Measurements from ENCODE around the gene PKIG.
"Not testable (repeated sequence)": the region's sequence is repeated elsewhere in the genome, so short reads cannot be mapped to it uniquely, and the experiment has no call there.

PKIG gene

DNA sequence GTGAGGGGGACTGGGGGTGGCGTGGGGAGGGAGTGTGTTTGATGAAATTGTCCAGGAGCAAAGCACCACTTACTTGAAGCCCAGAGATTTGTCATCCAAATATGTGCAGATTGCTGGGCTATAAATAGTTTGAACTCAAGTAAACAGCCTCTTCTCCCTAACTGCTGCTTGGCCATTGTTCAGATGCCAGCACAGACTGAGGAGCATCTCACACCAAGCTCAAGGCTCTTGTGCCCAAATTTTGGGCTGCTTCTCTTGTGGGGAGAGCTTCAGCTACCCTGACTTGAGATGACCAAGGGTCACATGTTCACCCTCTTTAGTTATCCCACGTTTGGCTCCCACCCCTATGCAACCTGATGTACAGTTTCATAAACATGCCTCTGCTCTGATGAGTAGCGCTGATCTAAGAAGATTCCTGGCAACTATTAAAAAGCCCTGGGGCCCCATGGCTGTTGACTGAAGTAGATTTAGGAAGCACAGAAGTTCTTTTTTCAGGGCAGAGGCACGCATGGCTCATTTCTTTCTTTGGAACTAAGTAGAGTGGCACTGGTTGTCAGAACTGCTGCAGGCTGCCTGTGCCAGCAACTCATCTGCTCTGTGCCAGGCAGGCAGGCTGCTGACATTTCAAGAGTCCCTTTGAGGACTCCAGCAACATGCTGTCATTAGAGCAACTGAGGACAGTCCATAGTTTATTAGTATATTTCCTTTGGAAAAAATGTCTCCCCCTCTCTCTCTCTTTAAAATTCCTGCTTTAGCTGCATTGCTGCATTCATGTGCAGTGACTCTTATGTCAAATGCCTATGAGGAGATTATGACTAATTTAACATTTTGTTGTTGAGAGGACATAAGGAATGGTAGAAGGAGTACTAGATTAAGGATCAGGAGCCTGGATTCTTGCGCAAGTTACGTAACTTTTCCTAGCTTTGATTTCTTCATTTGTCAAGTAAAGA is 9.6 kb upstream of the PKIG start:
- DNase-seq, result no peak

DNA sequence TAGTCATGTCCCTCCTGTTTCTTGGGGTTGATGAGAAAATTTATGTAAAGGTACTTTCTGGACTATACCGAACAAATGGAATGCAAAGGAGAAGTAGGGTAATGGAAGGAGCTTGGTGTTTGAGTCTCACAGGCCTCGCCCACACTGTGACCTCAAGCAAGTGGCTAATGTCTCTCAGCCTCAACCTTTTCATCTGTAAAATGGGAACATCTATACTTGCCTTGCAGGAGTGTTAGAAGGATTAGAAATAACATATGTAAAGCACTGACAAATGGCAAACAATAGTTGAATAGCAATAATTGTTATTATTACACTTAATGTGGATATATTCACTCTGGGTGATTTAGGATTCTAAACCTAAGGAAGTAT is 8.9 kb upstream of the PKIG start:
- DNase-seq, result no peak

DNA sequence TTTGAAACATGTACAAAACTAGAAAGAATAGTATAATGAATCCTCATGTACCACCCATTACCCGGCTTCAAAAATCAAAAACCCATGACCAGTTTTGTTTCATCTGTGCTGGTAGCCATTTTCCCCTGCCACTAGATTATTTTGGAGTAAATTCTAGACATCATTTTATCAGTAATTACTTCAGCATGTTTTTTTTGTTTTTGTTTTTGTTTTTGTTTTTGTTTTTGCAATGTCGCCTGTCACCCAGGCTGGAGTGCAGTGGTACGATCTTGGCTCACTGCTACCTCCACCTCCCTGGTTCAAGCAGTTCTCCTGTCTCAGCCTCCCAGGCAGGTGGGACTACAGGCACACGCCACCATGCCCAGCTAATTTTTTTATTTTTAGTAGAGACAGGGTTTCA is 8.0 kb upstream of the PKIG start:
- DNase-seq, result no peak

DNA sequence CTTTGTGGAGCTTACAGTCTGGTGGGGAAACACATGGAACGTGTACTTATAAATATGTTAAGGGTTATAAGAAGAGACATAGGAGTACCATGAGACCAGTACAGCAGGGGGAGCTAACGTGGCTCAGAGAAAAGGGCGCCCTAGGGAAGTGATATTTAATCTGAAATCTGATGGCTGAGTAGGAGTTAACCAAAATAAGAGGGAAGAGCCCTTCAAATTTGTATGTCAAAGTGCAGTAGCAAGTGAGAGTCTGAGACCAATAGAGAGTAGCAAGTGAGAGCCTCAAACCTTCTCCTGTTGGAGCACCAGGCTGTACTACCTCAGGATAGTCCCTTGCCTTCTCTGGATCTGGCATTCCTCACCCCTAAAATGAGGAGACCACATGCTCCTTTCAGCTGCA is 6.1 kb upstream of the PKIG start:
- DNase-seq, result no peak

DNA sequence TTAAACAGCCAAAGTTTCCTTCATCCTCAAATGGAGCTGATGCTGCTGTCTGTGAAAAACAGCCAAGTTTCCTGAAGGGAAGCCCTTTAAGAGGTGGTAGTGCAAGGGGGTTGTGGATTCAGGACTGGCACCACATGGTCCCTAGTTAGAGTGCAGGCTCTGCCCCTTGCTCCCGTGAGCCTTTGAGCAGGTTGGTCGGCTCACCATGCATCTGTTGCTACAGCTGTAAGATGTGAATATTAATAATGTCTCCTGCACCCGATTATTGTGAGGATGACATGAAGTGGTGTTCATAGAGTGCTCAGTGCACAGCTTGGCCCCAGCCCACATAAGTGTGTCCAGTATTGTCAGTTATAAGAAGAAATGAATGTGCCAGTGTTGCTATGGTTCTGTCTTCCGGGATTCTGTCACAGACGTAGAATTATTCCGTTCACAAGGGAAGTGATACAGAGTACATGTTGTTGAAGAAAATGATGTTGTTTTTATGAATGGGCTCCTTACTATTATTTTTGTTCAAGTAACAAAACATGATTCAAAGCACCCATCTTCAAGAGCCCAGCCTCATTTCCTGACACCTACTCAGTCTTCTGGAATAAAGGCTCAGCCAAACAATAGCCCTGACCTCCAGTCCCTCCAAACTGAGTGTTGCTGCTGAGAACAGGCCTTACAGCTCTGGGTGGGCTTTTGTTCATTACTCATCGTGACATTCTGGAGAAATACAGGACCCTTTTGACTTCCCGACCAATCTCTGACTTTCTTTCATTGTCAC is 2.9 kb upstream of the PKIG start:
- no peak for DNase-seq

DNA sequence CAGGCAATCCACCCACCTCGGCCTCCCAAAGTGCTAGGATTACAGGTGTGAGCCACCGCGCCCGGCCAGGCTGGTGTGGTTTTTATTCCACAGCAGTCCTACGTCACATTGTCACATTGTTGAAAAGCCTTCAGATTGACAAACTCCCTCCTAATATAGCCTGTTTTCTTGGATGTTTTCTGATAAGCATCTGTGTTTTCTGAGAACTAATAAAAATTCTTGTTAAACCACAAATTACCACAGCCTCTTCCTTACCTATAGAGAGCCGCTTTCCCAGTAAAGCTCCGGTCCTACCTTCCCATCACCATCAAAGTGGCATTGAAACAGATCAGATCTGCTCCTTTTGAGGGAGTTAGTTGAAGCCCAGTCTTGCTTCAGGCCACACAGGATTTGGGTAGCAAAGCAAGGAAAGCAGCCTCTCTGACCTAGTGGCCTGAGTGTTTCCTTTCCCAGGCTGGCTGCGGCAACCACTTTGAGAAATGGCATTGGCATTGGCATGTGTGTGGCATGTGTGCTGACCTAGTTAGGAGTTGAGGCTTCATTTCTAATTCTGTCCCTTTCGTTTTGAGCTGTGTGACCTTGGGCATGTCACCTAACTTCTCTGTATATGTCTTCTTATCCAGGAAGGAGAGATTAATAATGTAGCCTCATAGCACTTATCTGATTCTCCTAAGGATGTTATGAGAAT is 1.7 kb upstream of the PKIG start:
- no peak for DNase-seq

DNA sequence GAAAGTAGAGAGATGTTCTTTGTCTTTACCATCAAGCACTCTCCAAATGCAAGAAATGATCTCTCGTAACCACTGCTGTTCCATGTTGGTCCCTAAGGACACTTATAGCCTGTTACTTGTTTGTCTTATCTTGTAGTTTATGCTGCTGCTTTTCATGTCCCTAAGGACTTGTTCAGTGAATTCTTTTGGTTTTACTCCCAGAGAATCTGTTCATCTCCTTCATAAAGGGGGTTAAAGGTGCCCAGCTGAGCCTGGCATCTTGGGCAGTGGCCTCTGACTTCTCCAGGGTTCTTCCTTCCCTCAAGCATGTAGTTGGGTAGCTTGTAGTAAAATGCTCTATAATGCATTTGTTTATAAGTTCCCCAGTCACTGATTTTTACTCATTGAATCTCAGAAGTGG is 864 bp upstream of the PKIG start:
- no peak for DNase-seq

DNA sequence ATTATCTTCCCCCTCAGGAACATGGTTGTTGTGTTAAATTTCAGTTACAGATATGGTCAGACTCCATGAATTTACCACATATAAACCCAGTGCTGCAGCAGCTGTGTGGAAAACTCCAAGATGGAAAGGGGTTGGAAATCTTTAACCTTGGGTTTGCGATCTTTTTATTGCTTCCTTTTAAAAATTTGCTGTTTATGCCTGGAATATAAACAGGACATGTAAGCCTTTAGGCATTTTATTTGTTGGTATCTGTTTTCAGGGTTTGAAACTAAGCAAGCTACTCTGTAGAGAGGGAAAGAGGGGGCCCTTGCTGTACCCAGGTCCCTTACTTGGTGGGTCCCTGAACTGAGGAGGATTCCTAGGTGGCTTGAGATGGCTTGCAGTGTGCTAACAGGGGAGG is 778 bp downstream of the PKIG start:
- no peak for DNase-seq

DNA sequence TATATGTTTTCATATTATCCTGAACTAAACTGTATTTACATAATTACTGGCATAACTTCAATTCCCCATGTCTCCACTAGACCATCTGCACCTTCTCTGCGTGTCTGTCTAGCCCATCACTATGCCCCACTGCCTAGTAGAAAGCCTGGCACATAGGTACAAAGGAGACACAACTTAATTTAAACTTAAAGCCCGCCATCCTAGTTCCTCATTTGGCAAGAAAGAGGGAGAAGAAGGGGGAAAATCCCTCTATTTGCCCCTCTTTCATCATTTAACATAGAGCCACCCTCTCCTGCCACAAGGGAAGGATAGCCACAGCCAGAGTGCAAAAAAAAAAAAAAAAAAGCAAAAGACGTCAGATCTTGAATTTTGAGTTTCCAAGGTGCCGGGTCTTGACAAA is 1.8 kb downstream of the PKIG start:
- DNase-seq, result no peak

DNA sequence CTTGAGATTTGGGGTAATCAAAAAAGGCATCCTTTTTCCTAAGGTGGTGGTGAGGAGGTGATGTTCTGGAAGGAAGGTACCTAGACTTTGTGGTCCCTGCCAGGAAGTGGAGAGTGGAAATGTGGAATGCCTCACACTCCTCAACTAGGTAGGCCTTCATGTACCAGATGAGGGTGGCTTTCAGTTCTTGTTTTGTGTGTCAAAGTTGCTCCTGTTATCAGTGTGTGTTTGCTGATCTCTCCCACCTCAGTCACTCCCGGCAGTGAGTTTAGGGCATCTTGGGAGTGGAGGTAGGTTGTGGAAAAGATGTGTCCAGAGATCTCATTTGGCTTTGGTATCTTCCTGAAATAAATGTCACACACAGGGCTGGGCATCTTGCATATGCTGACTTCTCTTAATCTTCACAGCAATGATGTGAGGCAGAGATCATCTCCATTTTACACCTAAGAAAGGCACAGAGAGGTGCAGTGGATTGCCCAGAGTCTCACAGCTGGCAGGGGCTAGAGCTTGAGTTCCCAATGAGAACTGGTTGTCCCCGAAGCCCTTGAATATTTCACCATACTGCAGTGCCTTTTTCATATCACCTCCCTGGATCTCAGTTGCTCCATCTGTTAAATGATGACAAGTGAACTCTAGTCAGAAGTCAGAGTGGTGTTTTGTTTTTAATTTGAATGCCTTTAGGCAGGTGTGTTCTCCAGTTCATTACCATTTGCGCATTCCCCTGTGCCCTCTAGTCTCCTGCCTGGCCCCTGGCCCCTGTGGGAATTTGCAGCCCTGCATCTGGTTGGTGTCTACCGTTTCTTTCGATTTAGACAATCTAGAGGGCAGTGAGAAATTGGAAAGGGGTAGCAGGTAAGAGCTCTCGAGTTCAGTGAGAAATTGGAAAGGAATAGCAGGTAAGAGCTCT is 2.9 kb downstream of the PKIG start:
- no peak for DNase-seq

DNA sequence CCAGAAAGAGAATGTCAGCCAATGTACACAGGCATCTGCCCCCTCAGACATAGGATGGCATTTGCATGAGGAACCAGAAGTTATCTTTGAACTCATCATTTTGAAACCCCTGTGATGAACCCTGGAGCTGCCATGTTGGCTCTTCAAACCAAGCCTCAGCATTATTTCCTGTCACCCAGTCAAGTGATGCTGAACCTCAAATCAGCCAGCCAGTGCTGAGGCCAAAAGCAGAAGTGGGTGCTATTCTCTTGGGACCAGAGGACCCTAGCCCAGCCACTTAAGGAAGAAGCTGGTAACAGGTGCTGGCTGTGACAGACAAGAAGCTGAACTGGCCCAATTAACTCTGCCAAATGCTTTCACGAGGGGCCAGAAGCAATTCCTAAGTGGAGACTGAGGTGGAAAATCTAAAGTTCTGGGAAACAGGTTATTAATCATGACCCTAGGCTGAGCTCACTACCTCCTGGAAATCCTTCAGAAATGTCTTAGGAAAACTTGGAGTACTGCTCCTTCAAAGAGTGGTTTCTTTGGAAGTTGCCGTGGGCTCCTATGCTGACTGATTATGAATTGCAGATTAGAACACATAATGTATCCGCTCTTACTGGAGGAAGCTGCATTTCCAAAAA is 4.0 kb downstream of the PKIG start:
- DNase-seq, result no peak

DNA sequence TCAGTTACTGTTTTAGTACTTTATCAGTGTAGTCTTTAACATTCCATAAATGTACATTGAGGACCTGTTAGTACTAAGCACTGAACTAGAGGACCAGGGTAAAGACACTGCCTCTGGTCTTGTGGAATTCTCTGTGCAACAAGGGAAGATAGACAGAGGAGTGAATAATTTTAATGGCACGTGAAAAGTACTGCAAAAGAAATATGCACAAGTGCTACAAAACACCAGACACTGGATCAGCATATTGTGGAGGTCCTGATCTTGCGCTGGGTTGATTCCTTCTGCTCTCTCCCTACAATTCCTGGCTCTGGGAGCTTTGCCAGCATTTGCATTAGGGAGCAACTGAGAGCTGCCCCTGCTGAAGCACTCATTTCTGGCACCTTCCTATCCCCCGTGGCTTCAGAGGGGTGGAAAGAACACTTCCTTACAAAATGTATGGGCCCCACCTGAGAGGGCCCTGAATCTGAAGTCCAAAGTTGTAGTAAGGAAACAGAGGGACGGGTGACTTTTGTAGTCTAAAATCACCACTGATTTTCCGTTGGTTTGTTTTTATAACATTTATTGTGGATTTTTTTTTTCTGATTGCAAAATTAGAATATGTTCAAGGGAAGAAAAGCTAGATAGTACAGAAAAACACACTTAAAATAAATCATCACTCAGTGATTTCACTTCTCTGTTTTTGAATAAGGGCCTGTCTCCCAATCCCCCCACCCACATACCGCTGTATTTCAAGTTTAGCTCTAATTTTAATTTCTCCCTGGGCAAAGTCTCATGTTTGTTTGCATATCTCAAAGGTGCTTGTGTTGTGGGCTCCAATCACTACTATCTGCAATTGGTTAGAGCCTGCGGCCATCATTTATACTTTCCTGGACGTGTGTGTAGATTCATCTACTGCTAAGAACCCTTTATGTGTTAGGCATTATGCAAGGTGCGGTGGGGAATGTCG is 4.9 kb downstream of the PKIG start:
- DNase-seq, result no peak

DNA sequence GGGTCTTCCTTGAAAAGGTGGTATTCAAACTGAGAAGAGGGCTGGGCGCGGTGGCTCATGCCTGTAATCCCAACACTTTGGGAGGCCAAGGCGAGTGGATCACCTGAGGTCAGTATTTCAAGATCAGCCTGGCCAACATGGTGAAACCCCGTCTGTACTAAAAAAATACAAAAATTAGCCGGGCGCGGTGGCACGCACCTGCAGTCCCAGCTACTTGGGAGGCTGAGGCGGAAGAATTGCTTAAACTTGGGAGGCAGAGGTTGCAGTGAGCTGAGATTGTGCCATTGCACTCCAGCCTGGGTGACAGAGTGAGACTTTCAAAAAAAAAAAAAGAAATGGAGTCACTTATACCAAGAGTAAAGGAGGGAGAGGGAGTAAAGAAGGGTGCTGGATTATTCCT is 5.9 kb downstream of the PKIG start:
- DNase-seq, result not testable (repeated sequence)

DNA sequence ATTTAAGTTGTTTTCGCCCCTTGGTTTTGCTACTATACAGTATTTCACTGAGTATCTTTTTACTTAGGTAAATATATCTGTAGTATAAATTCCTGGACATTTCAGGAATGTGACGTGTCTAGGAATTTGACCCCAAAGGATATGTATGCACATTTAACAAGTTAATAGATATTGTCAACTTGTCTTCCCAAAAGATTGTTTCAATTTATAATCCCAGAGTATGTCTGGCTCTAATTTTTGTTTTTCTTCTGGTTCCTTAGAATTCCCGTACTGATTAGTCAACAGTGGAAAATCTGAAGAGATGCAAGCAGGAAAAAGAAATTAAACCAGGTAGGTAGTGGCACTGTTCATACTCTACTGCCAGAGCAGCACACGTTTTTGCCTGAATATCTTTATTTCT is 7.2 kb downstream of the PKIG start:
- DNase-seq, result no peak

DNA sequence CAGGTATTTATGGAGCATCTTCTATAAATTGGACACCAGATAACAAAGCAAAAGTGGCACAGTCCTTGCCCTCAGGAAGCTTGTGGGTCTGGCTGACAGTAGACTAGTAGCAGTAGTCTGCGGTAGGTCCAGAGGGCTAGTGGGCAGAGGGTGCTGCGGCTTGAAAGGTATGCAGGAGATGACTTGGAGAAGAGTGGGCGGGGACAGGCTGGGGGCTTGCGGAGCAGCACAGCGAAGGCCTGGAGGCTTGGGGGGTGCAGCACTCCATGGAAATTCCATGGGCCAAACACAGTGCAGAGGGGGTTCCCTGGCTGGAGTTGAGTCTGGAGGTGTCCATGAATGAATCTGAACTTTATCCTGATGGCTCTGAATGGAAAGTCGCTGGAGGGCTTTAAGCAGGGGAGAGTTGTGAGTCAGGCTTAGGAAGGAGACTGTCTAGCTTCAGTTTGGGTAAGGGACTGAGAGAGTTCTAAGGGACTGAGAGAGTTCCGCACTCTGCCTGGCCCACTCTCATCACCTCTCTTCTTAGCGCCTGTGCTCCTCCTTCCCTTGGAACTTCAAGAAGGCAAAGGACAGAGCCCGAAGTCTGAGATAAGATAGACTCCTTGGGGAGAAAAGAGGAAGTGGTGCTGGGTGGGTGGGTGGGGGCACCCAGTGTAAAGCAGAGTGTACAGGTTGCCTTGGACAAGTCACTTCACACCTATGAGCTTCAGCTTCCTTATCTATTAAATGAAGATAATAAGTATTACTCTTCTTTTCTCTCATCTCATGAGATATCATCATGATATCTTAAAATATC is 8.8 kb downstream of the PKIG start:
- DNase-seq, result no peak

DNA sequence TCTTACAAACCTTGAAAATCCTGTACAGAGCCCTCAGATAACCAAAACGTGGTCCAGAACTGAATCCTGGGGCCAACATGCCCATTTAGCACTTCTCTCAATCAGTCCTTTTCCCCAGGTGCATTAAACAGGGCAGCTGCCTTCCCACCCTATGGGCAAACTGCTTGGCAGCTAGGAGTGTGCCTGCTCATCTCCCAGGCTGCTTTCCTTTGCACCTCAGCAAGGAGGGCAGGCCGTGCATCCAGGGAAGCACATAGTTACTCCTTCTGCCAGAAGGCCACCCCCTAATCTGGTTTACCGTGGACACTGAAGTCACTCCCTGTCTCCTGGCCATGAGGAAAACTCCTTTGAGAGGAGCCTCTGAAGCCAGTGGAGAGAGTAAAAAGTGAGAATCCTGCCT is 10.0 kb downstream of the PKIG start:
- no peak for DNase-seq

DNA sequence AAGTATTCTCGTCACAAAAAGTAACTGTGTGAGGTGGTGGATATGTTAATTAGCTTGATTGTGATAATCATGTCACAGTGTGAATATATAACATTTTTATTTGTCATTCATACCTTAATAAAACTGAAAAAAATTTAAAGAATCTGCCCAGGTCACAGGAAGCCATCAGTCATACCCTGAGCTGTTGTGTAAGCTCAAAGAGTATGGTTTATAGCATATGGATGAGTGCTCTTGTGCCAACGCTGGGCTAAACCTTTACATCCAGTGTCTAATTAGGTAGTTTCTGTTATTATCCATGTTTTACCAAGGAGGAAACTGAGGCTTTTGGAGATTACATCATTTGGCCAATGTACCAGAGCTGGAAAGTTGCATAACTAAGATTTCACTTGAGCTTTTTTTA is 11.4 kb downstream of the PKIG start:
- DNase-seq, result no peak

DNA sequence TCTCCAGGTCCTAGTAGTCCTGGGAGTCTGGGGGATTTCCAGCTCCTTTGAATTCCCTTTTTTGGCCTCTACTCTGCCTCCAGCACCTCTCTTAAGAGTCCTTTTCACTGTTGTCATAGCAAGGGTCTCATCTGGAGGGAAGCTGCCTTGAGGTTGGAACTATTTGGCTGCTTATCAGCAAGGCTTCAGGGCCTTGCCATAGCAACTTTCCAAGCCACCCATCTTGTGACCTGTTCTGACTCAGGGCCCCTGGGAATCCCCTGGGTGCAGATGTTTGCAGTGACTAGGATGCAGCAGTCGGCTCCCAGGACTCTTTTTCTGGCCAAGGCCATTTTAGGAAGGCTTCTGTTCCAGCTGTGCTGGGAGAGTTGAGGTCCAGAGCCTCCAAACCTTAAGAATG is 12.4 kb downstream of the PKIG start:
- DNase-seq, result no peak

DNA sequence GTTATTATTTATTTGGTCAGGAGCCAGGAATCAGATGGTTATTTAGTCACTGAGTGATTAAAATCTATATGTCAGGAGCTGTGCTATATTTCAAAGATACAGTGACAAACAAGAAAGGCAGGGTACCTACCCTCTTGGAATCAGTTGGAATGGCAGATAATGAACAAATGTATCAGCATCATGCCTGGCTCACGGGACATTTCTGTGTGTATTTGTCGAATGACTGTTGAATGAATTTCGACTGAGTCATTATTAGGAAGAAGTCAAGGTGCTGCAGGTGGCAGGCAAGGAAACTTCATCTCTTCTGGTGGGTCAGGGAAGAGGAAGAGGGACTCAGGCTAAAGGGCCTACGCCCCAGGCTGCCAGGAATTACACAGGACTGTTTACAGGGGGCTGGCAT is 13.6 kb downstream of the PKIG start:
- DNase-seq, result no peak

DNA sequence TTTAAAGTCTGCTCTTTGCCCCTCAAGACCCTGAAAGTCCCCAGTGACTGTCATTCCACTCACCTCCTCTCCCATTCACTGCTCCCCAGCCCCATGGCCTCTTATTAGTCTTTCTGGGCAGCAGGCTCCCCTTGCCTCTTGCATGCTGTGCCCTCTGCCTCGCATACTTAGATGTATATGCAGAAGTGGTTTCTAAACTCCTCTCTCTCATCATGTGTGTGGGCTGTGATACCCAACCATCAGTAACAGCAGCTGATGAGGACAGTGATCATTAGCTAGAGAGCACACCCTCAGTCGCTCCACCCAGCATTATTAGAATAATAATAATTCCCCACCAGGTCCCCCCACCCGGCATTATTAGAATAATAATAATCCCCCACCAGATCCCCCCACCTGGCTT is 14.5 kb downstream of the PKIG start:
- DNase-seq, result no peak
